HG03565 (cell line): ENCODE data around the gene RFPL2.

ENCODE experiments used
- ATAC-seq: cut with Tn5 transposase; IDR thresholded peaks from one replicate; pipeline ENCODE4 v1.9.1; 2021; ENCODE audit warnings: mild to moderate bottlenecking, moderate library complexity; ENCODE audit not compliant: unreplicated experiment

RFPL2 gene

DNA sequence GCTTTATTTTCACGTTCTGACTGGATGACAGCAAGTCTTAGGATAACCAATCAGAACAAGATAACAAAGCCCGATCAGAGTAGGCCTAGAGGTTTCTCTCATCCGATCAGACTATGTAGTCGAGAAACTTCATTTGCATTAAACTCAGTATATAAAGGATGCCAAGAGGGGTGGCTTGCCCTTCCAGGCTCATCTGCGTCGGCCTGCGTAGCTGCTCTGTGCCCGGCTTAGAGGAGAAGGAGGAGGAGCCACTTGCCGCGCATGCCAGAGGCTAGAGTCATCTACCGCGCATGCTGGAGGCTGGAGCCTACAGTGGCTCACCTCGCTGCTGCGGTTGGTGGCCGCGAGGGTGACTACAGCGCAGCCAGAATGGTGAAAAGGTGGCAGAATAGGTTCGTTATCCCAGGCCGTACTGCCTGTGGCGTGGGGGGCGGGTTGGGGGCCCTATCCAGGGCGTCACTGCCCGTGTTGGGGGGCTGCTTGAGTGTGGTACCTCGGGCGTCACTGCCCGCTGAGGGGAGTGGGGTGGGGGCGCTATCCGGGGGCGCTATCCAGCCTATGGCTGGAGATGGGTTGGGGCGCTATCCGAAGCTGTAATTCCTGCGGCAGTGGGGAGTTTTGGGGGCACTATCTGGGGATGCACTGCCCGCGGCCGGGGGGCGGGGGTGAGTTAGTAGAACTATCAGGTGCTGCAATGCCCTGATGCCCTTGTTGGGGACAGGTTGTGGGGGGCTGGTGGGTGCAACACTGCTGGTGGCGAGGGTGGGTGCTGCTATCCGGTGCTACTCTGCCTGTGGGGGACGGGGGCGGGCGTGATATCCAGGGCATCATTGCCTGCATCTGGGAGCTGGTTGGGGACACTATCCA, at the start of gene RFPL2:
Gene RFPL2 (minus strand): TSS at position 218 of the 867 bp plus-strand sequence. CDS start 2,622 bp downstream, outside the sequence.
- ATAC-seq: no peak

DNA sequence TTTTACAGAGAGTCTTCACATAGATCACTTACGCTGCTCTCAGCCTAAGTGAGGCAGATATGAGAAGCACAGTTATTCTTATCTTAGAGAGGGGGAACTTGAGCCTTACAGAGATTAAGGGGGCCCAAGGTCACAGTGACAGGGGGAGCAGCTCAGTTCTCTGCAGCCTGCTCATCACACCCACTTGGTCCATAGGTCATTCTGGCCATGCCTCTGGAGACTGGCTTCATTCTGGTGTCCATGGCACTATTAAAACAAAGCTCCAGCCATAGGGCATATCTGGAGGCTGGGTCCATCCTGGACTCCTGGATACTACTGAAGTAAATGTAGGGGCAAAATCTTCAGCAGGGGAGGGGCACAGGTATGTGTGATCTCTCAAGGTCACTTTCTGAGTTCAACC, 44.4 kb upstream of the RFPL2 start:
- ATAC-seq: no peak

DNA sequence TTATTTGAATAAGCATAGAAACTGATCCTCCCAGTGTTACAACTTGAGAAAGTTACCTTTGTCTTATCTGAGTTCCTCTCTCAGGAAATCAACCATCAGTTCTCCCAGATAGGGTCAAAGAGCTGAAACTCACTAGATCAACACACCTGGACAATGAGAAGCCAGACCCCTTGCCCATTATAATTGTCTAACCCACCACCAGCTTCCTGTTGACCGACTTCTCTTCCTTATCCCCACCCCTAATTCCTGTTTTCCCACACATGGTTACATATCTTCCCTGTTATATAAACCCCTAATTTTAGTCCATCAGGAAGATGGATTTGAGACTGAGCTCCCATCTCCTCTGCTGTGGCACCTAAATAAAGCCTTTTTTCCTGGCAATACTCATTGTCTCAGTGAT, 43.4 kb upstream of the RFPL2 start:
- ATAC-seq: no peak

DNA sequence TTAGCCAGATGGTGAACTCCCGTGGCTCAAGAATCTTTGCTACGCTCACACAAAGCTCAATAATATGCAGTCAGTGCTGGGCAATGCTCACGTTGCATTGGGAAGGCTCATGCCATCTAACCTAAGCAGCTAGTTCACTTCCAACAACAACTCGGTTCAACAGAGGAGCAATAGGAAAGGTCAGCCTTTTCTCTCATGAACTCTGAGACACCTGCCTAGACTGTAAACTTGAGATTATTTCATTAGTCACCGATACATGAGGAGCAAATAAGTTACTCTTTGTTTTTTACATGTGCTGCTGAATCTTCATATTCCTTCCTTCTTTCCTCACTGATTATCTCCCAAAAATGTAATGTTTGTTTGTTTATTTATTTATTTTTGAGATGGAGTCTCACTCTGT, 41.3 kb upstream of the RFPL2 start:
- ATAC-seq: no peak

DNA sequence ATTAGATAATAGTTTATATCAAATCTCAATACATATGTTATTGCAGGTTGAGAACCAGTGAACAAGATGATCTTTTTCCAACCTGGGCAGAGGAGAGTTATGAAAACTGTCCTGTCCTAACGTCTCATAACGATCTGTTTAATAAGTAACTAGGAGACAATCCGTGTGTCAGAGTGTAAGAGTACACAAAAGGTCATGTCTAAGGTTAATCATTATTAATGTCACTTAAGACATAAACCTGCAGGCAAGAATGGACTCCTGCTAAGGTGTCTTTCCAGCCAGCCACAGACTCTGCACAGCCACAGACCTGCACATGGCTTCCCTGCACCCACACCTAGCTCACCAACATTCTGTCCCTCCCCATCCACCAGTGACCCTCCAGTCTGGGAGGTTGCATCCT, 40.2 kb upstream of the RFPL2 start:
- ATAC-seq: no peak

DNA sequence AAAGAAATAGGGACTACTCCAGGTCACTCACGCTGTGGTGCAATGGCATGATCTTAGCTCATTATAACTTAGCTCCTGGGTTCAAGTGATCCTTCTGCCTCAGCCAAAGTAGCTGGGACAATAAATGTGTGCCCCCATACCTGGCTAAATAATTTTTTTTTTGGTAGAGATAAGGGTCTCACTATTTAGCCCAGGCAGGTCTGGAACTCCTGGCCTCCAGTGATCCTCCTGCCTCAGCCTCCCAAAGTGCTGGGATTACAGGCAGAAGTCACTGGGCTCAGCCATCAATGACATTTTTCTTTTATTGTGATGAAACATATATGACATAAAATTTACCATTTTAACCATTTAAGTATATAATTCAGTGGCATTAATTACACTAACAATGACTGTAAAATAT, 39.7 kb upstream of the RFPL2 start:
- ATAC-seq: no peak

DNA sequence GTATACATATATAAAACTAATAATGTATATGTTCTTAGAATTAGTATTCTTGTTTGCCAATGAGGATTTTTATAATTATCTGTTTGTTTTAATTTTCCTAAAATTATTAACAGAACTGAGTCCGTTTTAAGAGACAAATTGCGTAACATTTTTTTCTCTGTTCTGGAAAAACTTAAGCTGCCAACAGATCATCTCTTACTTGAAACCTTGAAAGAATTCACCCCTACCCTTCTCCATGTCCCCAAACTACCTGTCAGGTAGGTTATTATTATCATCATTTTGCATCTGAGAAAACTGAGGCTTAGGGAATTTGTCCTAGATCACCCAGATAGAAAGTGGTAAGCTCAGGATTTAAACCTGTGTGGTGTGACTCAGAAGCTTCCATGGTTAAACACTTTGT, 35.6 kb upstream of the RFPL2 start:
- ATAC-seq: no peak

DNA sequence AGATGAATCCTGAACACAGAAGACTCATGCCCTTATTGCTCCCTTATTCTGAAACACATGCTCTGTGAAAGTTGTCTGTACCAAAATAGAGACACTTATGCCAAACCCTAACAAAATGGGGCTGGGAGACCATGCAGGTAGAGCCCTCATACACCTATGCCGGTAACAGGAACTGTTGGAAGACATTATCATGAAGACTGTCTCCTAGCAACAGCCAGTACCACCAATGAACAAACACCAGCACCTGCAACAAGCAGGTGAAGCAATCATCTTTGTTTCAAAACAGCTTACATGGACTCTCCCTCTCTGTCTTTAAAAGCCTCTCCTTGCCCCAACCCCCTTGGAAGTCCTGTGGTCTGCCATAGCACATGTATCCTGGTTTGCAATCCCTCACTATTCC, 33.0 kb upstream of the RFPL2 start:
- ATAC-seq: no peak

DNA sequence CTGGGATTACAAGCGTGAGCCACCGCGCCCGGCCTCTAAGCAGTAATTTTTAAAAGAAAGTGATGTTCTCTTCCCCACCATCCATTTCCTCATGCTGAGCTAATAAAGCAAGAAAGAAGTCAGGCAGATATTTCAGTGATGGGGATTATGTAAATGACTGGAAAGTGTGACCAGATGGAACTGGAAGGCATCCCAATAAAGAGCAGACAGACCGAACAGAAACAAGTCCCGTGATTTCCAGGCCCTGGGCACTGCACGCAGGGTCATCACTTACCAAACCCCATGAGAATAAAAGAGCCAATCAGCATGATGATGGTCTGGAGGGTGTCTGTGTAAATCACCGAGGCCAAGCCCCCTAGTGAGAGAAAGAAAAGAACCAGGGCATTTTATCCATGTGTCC, 32.1 kb upstream of the RFPL2 start:
- ATAC-seq: no peak

DNA sequence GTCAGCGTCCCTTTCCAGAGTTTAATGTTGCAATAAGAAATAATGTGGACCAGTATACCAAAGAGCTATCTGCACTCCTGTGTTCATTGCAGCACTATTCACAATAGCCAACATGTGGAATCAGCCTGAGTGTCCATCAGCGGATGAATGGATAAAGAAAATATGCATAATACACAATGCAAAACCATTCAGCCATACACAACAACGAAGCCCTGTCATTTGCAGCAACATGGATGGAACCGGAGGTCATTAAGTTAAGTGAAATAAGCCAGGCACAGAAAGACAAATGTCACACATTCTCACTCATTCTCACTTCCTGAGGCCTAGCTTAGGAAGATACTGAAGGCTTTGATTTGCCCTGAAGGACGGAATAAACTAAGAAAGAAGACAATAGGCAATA, 28.2 kb upstream of the RFPL2 start:
- ATAC-seq: no peak

DNA sequence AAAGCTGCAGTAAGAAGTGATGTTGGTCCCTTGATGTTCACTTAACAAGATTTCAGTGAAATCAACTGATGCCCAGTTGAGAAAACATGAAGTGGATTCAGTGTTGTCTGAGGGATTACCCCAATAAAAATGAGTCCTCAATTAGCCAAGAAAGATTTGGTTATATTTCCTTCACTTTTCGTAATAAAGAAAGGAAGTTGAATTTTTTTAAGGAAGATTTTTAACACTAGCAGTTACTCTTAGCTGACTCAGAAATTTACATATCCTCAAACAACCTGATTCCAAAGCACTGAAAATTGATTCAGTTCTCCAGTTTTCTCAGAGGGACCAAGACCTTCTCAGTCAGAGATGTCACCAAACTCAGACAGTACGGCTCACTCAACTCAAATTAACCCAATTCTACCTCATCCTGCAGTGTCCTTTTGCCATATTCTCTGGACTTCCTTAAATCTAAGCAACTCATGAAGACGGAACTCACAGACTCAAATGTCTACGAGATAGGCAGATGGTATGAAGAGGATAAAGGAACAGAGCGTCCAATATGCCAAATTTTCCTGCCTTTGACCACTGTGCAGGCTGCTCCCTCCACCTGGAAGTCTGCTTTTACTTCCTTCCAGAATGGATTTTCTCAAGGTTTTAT, 27.4 kb upstream of the RFPL2 start:
- no peak for ATAC-seq

DNA sequence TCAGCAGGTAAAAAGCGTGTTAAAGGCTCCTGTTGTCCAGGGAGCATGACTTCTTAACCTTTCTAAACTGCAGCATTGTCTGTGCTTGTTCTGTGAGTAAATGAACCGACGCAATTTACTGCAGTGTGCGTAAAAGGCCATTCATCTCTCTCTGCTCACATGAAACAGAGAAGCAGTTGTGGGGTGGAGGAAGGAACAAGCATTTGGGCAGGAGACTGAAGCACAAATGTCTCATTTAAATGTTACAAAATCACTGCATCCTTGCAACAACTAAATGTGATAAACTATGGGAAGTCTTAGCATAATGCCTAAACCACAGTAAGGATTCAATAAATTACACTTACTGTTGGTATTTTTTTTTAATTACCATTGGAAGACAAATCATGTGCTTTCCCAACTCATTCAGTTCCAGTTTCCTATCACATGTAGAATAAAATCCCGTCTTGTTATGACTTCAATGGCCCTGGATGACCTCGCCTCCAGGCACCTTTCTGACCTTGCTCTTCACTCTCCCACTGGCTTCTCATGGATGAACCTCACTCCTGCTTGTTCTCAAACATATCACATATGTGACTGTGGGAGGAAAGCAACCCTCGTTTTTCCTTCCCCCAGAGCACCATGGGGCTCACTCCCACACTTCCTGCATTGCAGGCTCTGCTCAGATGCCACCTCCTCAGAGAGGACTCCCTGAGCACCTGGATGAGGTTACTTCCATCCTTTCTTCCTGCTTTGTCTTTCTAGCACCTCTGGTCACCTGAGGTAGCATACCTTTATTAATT, 21.6 kb upstream of the RFPL2 start:
- ATAC-seq: no peak

DNA sequence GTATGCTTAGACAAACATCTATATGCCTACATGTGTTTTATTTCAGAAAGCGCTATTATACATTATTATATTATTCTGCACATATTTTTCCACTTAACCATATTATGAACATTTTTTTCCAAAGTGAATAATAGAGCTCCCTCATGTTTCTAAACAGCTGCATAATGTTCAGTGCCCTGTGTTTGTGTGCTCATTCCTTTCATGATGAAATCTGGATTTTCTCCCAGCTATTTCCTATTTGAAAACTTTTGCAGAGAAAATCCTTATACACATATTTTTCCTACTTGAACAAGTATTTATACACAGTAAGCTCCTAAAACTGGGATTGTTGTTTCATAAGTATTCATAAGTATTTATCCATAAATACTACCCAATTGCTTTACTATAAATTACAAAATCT, 18.1 kb upstream of the RFPL2 start:
- ATAC-seq: no peak

DNA sequence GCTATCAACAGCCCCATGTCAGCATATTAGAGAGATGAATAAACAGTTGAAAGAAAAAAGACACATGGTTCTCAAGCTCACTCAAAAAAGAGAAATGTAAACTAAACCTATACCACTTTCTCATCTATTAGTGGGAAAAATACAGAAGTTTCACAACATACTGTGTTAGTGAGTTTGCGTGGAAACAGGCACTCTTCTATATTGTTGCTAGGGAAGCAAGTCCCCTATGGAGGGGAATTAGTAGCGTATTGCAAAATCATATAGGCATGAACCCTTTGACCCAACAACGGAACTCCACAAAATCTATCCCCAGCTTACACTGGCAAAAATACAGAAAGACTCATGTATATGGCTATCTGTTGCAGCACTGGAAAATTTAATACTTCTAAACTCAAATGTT, 14.2 kb upstream of the RFPL2 start:
- no peak for ATAC-seq

DNA sequence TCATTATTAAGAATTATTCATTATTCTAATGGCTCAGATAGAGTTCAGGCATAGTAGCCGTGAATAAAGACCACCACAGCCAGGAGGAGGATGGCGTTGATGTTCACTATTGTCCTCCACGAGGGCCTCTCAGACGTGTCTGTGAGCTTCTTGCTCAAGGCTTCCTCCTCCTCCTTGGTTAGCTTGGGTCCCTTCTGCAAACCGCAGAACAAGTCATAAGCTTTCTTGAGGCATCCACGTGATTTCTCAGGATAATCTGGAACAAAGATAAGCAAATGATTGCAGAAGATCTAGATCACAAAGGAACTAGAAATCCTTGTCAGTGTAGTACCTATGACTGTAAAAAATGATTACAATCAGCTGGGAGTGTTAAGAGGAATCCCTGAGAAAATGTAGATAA, 13.6 kb upstream of the RFPL2 start:
- no peak for ATAC-seq

DNA sequence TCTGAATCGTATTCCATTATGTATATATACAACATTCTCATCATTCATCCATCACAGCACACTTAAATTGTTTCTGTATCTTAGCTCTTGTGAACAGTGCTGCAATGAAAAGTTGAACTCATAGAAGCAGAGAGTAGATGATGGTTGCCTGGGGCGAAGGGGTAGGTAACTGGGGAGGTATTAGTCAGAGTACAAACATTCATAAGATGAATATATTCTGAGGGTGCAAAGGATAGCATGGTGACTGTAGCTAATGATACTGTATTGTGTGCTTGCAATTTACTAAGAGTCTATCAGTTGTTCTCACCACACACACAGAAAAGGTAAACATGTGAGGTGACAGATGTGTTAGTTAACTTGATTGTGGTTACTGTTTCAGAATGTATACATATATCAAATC, 12.6 kb upstream of the RFPL2 start:
- ATAC-seq: no peak

DNA sequence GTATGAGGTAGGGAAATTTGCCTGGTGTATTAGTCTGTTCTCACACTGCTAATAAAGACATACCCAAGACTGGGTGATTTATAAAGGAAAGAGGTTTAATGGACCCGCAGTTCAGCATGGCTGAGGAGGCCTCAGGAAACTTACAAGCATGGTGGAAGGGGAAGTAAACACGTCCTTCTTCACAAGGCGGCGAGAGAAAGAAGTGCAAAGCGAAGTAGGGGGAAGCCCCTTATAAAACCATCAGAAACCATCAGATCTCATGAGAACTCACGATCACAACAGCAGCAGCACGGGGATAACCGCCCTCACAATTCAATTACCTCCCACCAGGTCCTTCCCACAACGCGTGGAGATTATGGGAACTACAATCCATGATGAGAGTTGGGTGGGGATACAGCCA, 12.0 kb upstream of the RFPL2 start:
- ATAC-seq: no peak

DNA sequence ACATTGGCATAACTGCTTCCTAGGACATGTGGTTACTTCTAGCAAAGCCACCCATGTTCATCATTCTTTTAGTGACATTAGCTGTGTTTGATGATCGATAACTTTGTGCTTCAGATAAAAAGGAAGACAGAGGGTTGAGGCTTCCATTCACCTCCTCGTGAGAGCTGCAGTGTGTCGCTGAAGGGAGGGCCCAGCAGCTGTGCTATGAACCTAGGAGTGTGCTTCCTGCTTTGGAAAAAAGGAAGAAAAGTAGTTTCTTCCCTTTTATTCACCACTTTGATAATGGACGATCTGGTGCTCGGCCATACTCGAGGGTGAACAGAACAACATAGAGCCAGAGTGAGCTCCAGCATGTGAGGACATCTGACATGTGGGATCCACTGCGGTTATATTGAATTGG, 6.1 kb upstream of the RFPL2 start:
- no peak for ATAC-seq

DNA sequence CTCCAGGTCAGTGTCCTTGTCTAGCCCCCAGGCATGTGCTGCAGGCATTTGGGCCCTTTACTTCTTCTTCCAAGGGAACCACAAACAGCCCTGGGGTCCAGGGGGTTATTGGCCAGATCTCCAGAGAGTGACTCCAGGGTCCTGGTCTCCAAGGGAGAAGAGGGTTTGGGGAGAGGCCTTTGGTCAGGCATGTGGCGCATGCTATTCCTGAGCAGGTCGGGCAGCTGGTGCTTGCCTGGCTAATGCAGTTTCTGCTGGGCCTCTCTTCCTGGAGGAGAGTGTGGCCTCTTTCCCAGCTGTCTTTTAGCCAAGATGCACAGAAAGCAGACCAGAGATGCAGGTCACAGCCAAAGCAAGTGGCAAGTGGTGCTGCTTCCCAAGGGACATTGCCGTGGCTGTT, 3.8 kb upstream of the RFPL2 start:
- no peak for ATAC-seq

DNA sequence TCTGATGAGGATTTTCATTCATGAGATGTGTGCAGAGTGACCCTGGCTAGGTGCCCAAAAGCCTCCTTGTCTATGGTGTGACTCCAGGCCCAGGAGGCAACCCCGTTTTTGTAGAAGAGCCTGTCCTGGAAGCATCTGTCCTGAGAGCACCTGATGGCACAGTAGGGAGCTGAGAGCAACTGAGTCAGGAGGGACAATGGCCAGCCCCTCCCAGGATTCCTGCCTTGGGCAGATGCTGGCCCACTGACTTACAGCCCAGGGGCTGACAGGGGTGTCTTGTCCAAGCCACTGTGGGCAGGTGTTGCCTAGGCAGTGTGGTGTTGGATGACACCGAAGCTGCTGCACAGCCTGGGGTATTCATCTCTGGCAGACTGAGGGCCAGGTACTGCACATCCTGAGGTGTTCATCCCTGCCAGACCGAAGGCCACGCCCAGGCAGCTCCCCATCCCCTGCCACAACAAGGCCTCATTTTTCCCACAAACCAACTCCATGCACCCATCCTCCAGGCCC, 3.2 kb upstream of the RFPL2 start:
- ATAC-seq: no peak
